ENCODE results near the gene TMCC3.

DNA sequence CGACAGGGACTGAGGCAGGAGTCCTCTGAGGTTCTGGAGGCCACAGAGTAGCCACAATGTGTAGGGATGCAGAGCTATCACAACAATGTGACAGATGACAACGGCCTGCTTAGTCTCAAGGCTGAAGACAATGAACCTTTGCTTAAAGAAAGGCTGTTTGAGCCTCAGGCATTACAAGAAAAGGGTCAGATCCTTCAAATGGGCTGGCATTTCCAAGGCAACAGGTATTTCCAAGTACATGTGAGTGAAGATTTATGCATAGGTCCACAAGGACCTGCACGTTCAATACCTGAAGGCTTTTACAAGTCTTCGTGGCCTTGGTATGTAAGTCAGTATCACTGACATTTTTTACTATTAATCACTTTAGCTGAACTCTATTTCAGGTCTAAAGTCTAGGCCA, 62.0 kb downstream of the TMCC3 start:
- no peak for TF ChIP-seq ZNF121 (tag by site-specific recombination; IDR thresholded peaks at IDR 0.05)
- TF ChIP-seq, protein P1, sequence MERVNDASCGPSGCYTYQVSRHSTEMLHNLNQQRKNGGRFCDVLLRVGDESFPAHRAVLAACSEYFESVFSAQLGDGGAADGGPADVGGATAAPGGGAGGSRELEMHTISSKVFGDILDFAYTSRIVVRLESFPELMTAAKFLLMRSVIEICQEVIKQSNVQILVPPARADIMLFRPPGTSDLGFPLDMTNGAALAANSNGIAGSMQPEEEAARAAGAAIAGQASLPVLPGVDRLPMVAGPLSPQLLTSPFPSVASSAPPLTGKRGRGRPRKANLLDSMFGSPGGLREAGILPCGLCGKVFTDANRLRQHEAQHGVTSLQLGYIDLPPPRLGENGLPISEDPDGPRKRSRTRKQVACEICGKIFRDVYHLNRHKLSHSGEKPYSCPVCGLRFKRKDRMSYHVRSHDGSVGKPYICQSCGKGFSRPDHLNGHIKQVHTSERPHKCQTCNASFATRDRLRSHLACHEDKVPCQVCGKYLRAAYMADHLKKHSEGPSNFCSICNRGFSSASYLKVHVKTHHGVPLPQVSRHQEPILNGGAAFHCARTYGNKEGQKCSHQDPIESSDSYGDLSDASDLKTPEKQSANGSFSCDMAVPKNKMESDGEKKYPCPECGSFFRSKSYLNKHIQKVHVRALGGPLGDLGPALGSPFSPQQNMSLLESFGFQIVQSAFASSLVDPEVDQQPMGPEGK (tag by site-specific recombination; IDR thresholded peaks at IDR 0.05), result no peak
